NCI-H526 treated with DMSO at 0.1 percent for 48 hours (cell line): ENCODE measurements around the gene WNT1.
A peak's percentile ranks its signal among the peaks of the same experiment; 100 is the strongest.

ENCODE experiments used
- DNase-seq: peaks from one replicate; lab custom pipeline; 2025; lab: John Stamatoyannopoulos, UW

Gene WNT1

GRCh38 chr12:49000346-49000745 lies 22.2 kb downstream of the WNT1 start:
- DNase-seq: no peak

- no peak for DNase-seq
Observed at GRCh38 chr12:49008943-49009342, 30.8 kb downstream of the WNT1 start.

GRCh38 chr12:49010092-49010668 lies 32.1 kb downstream of the WNT1 start:
- no peak for DNase-seq

GRCh38 chr12:49012739-49013138 lies 34.6 kb downstream of the WNT1 start:
- DNase-seq: no peak

GRCh38 chr12:49013428-49013827 lies 35.3 kb downstream of the WNT1 start:
- no peak for DNase-seq

GRCh38 chr12:49014547-49014946 lies 36.4 kb downstream of the WNT1 start:
- no peak for DNase-seq

GRCh38 chr12:49015196-49015595 lies 37.1 kb downstream of the WNT1 start:
- DNase-seq: no peak

GRCh38 chr12:49017891-49018260 lies 39.8 kb downstream of the WNT1 start:
- DNase-seq: no peak

GRCh38 chr12:49018261-49019119 lies 40.4 kb downstream of the WNT1 start, which contains the start of gene PRKAG1:
TSS of gene PRKAG1 (minus strand) at chr12:49018776. CDS start at chr12:49018740, 36 bp downstream.
- peak; percentile 87 for DNase-seq

GRCh38 chr12:49019120-49019430 lies 41.0 kb downstream of the WNT1 start:
- no peak for DNase-seq

- no peak for DNase-seq
Observed at GRCh38 chr12:49019443-49020324, 41.6 kb downstream of the WNT1 start.

- no peak for DNase-seq
Observed at GRCh38 chr12:49020441-49020840, 42.3 kb downstream of the WNT1 start.

- DNase-seq: no peak
Observed at GRCh38 chr12:49021292-49021915, 43.3 kb downstream of the WNT1 start.

GRCh38 chr12:49022558-49023178 lies 44.5 kb downstream of the WNT1 start:
- DNase-seq: no peak

- DNase-seq: no peak
Observed at GRCh38 chr12:49023812-49024211, 45.7 kb downstream of the WNT1 start.

GRCh38 chr12:49024543-49024942 lies 46.4 kb downstream of the WNT1 start:
- no peak for DNase-seq

GRCh38 chr12:49025463-49025862 lies 47.3 kb downstream of the WNT1 start:
- DNase-seq: no peak

GRCh38 chr12:49026101-49026500 lies 48.0 kb downstream of the WNT1 start:
- no peak for DNase-seq

GRCh38 chr12:49026678-49027480 lies 48.8 kb downstream of the WNT1 start:
- no peak for DNase-seq

- no peak for DNase-seq
Observed at GRCh38 chr12:49027846-49028555, 49.9 kb downstream of the WNT1 start.
